Measurements from ENCODE around the gene KIAA0408. TPM values are rescaled to one million over a fixed set of nuclear protein-coding genes. Genes with fewer than 3 reads are reported as not detected.

Gene KIAA0408
- total RNA-seq, 2 experiments from 2014 or later = 1.0 to 1.3 TPM

DNA sequence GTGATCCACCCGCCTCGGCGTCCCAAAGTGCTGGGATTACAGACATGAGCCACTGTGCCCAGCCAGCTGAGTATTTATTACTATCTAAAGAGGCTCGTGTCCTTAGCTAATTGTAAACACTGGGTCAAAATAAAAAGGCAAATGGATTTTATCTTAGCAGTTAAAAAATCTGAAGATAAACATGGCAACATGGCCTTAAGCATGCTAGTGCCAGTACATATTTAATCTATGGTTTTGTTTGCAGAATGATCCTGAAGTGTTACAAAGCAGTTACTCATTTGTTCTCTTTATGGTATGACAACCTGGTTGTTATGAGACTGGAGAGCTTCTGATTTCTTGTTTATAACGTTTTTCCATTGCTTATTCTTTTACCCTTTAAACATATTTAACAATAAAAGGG, 3.9 kb upstream of the KIAA0408 start:
- Histone ChIP-seq H3K36me3 (ENCODE audit: insufficient read depth, low read length) (no peaks in the 10 kb centered on the region), H3K9me3 (ENCODE audit: control insufficient read depth in 1 of 2, insufficient read depth in 1 of 2, low read length in 2 of 2) (no peaks in the 10 kb centered on the region), H3K4me3 (ENCODE audit: low read length) (no peak overlapping the region), H3K27me3 (ENCODE audit: control insufficient read depth in 1 of 2, insufficient read depth in 2 of 2, low read length in 2 of 2) (no peaks in the 10 kb centered on the region), H3K27ac (ENCODE audit: low read depth in 1 of 2, low read length in 2 of 2) (no peak overlapping the region), H3K4me1 (ENCODE audit: insufficient read depth, low read length) (no peaks in the 10 kb centered on the region)
- H3K4me1 Mint-ChIP-seq (ENCODE audit: low read depth) = no peaks in the 10 kb centered on the region
- intact Hi-C loops (cut with DNase I, micrococcal nuclease) = loop anchor here in 1 of 2 experiments (10.0 kb wide), 1 partner anchor 1262 kb away; no protein-coding TSS in a partner anchor
- ChIA-PET POLR2A (no interaction called here), CTCF (interaction anchor here (1.6 kb wide), 1 partner anchor 76 kb away, joined by 6 read pairs; no protein-coding TSS in a partner anchor)
- no peak overlapping the region for H3K4me3 Mint-ChIP-seq
- H3K9me3 Mint-ChIP-seq = no peaks in the 10 kb centered on the region
- DNase-seq (no peak), ATAC-seq (ENCODE audit: poor library complexity) (no peak)
- no peak overlapping the region for H3K27ac Mint-ChIP-seq
- H3K27me3 Mint-ChIP-seq = no peaks in the 10 kb centered on the region
- no peaks in the 10 kb centered on the region for H3K36me3 Mint-ChIP-seq (ENCODE audit: low read depth)
- TF ChIP-seq, protein P1, sequence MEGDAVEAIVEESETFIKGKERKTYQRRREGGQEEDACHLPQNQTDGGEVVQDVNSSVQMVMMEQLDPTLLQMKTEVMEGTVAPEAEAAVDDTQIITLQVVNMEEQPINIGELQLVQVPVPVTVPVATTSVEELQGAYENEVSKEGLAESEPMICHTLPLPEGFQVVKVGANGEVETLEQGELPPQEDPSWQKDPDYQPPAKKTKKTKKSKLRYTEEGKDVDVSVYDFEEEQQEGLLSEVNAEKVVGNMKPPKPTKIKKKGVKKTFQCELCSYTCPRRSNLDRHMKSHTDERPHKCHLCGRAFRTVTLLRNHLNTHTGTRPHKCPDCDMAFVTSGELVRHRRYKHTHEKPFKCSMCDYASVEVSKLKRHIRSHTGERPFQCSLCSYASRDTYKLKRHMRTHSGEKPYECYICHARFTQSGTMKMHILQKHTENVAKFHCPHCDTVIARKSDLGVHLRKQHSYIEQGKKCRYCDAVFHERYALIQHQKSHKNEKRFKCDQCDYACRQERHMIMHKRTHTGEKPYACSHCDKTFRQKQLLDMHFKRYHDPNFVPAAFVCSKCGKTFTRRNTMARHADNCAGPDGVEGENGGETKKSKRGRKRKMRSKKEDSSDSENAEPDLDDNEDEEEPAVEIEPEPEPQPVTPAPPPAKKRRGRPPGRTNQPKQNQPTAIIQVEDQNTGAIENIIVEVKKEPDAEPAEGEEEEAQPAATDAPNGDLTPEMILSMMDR (IDR thresholded peaks at IDR 0.05) = no peak

DNA sequence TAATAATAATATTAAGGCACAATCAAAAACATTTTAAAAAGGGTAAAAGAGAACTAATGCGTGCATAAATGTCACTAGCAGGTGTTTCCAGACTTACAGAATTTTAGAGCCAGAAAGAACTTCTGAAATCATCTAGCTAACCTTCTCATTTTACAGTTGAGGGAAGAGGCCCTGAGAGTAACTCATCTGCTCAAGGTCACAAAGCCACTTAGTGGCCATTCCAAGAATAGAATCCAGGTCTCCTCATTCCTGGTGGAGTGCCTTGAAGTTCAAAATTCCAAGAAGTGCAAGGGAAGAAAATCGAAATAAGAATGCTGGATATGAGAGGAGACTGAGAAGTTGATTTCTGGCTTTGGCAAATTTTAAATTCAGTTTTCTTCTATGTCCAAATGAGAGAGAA, 3.2 kb upstream of the KIAA0408 start:
- no peaks in the 10 kb centered on the region for H3K27me3 Mint-ChIP-seq
- H3K36me3 Mint-ChIP-seq (ENCODE audit: low read depth) = no peaks in the 10 kb centered on the region
- no peak for DNase-seq
- no peaks in the 10 kb centered on the region for H3K36me3 ChIP-seq (ENCODE audit: insufficient read depth, low read length)
- no peaks in the 10 kb centered on the region for H3K9me3 Mint-ChIP-seq
- H3K27me3 ChIP-seq (ENCODE audit: control insufficient read depth in 1 of 2, insufficient read depth in 2 of 2, low read length in 2 of 2) = no peaks in the 10 kb centered on the region
- H3K27ac Mint-ChIP-seq = no peak overlapping the region
- no peaks in the 10 kb centered on the region for H3K4me1 ChIP-seq (ENCODE audit: insufficient read depth, low read length)
- H3K27ac ChIP-seq (ENCODE audit: low read depth in 1 of 2, low read length in 2 of 2) = no peak overlapping the region
- H3K4me3 Mint-ChIP-seq = no peak overlapping the region
- ChIA-PET CTCF (interaction anchor here (1.6 kb wide), 1 partner anchor 77 kb away, joined by 6 read pairs; no protein-coding TSS in a partner anchor), POLR2A (no interaction called here)
- intact Hi-C loops (cut with DNase I, micrococcal nuclease) = loop anchor here in 1 of 2 experiments (10.0 kb wide), 1 partner anchor 1262 kb away; no protein-coding TSS in a partner anchor
- no peaks in the 10 kb centered on the region for H3K9me3 ChIP-seq (ENCODE audit: control insufficient read depth in 1 of 2, insufficient read depth in 1 of 2, low read length in 2 of 2)
- TF ChIP-seq, protein P1 (IDR thresholded peaks at IDR 0.05) = no peak
- ATAC-seq (ENCODE audit: poor library complexity) = no peak
- no peaks in the 10 kb centered on the region for H3K4me1 Mint-ChIP-seq (ENCODE audit: low read depth)
- H3K4me3 ChIP-seq (ENCODE audit: low read length) = no peak overlapping the region

DNA sequence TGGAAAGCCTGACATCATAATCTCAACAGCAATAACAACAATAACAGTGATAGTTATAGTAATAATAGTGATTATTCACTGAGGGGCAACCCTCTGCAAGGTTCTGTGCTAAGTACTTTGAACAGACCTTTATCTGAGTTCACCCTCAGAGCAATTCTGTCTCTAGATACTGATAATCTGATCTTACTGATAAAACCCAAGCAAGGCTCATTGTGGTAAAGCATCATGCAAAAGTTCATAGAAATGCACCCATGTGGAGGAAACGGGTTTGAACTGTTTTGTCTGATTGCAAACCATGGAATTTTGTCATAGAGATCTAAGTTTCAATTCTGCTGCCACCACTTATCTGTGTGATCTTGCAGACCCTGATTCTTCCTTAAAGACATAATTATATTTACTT, 1.3 kb upstream of the KIAA0408 start:
- no peak overlapping the region for H3K27ac Mint-ChIP-seq
- peaks cover 7% of the 10 kb centered on the region for H3K27me3 Mint-ChIP-seq
- H3K36me3 ChIP-seq (ENCODE audit: insufficient read depth, low read length) = no peaks in the 10 kb centered on the region
- CTCF ChIA-PET = no interaction called here
- H3K27me3 ChIP-seq (ENCODE audit: control insufficient read depth in 1 of 2, insufficient read depth in 2 of 2, low read length in 2 of 2) = no peaks in the 10 kb centered on the region
- DNase-seq (no peak), ATAC-seq (ENCODE audit: poor library complexity) (no peak)
- no peaks in the 10 kb centered on the region for H3K36me3 Mint-ChIP-seq (ENCODE audit: low read depth)
- H3K9me3 Mint-ChIP-seq = no peaks in the 10 kb centered on the region
- no peaks in the 10 kb centered on the region for H3K4me1 Mint-ChIP-seq (ENCODE audit: low read depth)
- H3K27ac ChIP-seq (ENCODE audit: low read depth in 1 of 2, low read length in 2 of 2) = no peak overlapping the region
- intact Hi-C loops (cut with DNase I, micrococcal nuclease) = loop anchor here in 1 of 2 experiments (10.0 kb wide), 1 partner anchor 1264 kb away; no protein-coding TSS in a partner anchor
- TF ChIP-seq, protein P1 (IDR thresholded peaks at IDR 0.05) = no peak
- no peaks in the 10 kb centered on the region for H3K4me1 ChIP-seq (ENCODE audit: insufficient read depth, low read length)
- no peak overlapping the region for H3K4me3 ChIP-seq (ENCODE audit: low read length)
- POLR2A ChIA-PET = no interaction called here
- H3K4me3 Mint-ChIP-seq = no peak overlapping the region
- no peaks in the 10 kb centered on the region for H3K9me3 ChIP-seq (ENCODE audit: control insufficient read depth in 1 of 2, insufficient read depth in 1 of 2, low read length in 2 of 2)

All from CD4-positive, alpha-beta T cell (primary cell).